ENCODE results near the gene ESCO1. TPM values are rescaled to one million over a fixed set of nuclear protein-coding genes. Genes with fewer than 3 reads are reported as not detected.

The ESCO1 gene
- total RNA-seq, 1 donor = 15.6 TPM

DNA sequence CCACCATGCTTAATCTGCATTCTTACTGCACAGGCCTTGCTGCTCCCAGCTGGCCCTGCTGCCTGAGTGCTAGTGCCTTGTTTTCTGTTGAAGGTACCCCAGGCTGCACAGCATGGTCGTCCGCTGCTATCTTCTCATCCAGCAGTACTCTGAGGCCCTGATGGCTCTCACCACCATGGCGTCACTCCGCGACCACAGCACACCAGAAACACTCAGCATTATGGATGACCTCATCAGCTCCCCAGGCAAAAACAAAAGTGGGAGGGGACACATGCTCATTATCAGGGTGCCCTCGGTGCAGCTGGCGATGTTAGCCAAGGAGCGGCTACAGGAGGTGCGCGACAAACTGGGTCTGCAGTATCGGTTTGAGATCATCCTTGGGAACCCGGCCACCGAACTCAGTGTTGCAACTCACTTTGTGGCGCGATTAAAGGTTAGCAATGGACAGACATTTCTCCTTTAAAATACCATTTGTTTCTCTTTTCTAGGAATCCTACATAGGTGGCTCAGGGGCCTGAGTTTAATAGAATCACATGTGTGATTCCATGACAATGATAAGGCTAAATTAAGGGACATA lies 110.5 kb downstream of the ESCO1 start:
- no peak for DNase-seq (ENCODE audit: low read depth)
- no peak overlapping the region for H3K4me3 ChIP-seq (ENCODE audit: low read depth, low read length)
- TF ChIP-seq, protein P1, sequence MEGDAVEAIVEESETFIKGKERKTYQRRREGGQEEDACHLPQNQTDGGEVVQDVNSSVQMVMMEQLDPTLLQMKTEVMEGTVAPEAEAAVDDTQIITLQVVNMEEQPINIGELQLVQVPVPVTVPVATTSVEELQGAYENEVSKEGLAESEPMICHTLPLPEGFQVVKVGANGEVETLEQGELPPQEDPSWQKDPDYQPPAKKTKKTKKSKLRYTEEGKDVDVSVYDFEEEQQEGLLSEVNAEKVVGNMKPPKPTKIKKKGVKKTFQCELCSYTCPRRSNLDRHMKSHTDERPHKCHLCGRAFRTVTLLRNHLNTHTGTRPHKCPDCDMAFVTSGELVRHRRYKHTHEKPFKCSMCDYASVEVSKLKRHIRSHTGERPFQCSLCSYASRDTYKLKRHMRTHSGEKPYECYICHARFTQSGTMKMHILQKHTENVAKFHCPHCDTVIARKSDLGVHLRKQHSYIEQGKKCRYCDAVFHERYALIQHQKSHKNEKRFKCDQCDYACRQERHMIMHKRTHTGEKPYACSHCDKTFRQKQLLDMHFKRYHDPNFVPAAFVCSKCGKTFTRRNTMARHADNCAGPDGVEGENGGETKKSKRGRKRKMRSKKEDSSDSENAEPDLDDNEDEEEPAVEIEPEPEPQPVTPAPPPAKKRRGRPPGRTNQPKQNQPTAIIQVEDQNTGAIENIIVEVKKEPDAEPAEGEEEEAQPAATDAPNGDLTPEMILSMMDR (IDR thresholded peaks at IDR 0.05; ENCODE audit: insufficient read depth, low read length) = no peak

DNA sequence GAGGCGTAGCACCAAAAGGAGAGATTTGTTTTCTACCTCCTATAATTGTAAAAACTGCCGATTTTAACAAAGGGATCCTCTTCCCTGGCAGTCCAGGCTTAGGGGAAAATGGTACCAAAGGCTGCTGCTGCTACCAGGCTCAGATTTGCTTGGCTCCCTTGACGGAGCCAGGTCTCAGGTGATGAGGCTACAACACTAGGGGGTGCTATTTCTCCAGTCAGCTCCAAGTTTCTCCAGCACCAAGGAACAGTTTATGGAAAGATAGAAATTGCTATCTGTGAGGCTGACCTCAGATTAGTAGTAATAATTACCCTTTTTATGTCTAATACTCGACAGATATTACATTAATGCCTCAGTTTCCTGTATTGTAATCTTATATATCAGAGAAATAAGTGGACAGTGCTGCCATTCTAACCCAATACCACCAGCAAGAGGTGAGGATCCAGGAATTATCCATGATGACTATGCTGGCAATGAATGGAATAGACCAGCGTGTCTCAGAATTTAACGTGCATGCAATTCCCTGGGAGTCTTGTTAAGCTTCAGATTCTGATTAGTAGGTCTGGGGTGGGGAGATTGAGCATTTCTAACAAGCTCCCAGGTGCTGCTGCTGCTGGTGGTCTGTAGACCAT lies 111.3 kb downstream of the ESCO1 start:
- TF ChIP-seq, protein P1 (IDR thresholded peaks at IDR 0.05; ENCODE audit: insufficient read depth, low read length) = peak; percentile 71
- no peak overlapping the region for H3K4me3 ChIP-seq (ENCODE audit: low read depth, low read length)
- DNase-seq (ENCODE audit: low read depth) = peak; percentile 65

DNA sequence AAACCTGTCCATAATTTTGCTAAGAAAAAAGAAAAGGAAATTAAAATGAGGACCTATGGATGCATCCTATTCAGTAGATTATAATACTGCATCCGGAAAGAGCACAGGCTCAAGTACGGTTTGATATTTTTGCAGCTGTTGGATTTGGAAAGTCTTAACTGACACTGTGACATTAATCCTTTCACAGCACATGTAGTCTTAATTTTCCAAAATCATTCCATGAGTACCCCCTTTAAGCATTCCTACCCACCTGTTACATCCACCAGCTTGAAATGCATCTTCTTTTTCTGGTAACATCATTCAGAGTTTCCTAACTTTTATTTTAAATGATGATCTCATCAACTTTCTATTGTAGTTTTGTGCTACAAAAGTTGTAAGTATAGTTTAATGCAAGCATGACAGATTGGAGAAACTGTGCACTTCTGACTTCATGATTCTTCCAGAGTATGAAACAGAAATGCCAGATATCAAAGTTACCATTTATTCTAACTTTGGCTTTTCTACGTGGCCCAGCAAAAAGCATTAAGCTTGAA lies 113.5 kb downstream of the ESCO1 start:
- TF ChIP-seq, protein P1 (IDR thresholded peaks at IDR 0.05; ENCODE audit: insufficient read depth, low read length) = no peak
- DNase-seq (ENCODE audit: low read depth) = no peak

DNA sequence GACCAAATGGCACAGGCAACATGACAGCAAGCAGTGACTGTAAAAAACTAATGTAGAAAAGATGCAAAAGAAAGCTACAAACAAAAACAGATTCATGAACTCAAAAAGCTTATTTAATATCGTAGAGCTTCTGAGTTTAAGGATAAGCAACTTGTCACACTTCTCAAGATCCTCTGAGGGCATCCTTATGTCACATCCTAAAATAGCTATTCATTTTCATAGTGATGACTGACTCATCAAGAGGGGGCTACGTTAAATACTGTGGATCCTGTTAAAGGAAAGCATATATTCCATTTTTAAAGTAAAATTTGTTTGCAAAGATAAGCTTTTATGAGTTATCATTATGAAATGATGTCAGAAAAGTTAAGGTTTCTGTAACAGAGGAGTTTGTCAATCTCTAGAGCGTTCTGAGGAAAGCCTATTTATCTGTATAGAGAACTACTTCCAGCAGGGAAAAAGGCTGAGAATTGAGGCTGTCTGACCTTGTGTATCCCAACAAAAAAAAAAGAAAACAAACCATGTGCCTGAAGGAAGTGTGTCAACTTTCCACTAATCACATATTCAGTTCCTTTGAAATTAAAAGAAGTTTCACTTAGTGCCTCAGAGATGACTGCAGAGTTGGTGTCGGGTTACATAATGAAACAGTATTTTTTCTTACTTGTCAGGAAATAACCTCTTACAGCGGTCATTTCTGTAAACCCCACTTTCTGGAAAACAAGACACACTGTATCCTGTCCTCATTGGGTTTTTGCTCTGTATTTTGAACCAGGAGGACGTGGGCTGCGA lies 115.5 kb downstream of the ESCO1 start:
- no peak overlapping the region for H3K4me3 ChIP-seq (ENCODE audit: low read depth, low read length)
- peak; percentile 16 for DNase-seq (ENCODE audit: low read depth)
- TF ChIP-seq, protein P1 (IDR thresholded peaks at IDR 0.05; ENCODE audit: insufficient read depth, low read length) = no peak

More for the DNA sequence above, 113.5 kb downstream of the ESCO1 start:
- no peak overlapping the region for H3K4me3 ChIP-seq (ENCODE audit: low read depth, low read length)

DNA sequence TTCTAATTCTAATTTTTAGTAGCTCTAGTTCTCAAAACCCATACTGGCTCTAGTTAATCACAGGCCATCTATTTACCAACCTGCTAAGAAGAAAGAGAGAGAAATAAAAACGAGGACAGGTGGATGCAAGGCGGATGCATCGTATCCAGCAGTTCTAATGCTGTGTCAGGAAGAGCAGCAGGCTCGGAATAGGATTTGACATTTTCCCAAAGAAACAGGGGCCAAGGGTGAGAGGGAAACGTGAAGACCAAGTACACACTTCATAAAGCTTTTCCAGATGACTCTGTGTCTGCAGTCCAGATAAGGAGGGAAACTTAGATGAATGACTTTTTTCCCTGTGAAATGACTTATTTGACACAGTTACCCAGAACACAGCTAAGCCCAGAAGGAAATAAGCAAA lies 117.5 kb downstream of the ESCO1 start:
- no peak for DNase-seq (ENCODE audit: low read depth)
- H3K4me3 ChIP-seq (ENCODE audit: low read depth, low read length) = no peak overlapping the region
- TF ChIP-seq, protein P1 (IDR thresholded peaks at IDR 0.05; ENCODE audit: insufficient read depth, low read length) = no peak

DNA sequence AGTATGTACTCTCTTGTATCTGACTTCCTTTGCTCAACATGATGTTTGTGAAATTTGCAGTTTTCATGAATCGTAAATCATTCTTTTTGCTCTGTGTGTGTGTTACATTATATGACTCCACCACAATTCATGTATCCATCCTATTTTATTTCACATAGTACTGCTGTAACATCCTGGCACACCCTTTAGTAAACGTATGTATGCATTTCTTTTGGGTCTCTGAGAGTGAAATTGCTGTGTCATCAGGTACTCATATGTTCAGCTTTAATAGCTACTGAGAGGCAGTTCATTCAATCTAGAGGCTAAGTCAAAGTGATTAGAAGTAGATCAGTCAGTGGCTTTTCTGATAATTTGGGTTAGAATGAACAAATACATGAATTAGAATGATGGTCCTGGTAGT lies 118.8 kb downstream of the ESCO1 start:
- TF ChIP-seq, protein P1 (IDR thresholded peaks at IDR 0.05; ENCODE audit: insufficient read depth, low read length) = no peak
- no peak for DNase-seq (ENCODE audit: low read depth)
- H3K4me3 ChIP-seq (ENCODE audit: low read depth, low read length) = no peak overlapping the region

All from fibroblast of the aortic adventitia (primary cell).